GM12801 (cell line): Measurements from ENCODE around the gene FCHSD2.

Experiments
- TF ChIP-seq, protein P1 (sequence below): IDR thresholded peaks from one replicate; pipeline ENCODE4 v1.5.1; 2011; ENCODE audit warnings: control low read depth; ENCODE audit not compliant: insufficient read length; ENCODE audit errors: extremely low read depth

FCHSD2 gene

DNA sequence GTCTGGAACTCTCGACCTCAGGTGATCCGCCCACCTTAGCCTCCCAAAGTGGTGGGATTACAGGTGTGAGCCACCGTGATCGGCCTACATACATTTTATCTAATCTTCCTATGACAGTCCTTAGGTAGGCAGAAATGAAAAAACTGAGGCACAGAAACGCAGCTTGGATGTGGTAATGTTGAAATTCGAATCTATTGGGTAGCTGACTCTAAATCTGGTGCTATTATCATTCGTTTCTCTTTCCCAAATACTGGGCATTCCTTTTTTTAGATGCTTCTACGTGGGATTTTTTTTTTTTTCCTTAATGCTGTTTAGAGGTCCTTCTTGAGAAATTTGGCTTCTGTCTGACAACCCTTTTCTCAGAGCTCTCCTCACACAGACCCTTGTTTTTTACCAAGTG, 41.5 kb downstream of the FCHSD2 start:
- TF ChIP-seq, protein P1, sequence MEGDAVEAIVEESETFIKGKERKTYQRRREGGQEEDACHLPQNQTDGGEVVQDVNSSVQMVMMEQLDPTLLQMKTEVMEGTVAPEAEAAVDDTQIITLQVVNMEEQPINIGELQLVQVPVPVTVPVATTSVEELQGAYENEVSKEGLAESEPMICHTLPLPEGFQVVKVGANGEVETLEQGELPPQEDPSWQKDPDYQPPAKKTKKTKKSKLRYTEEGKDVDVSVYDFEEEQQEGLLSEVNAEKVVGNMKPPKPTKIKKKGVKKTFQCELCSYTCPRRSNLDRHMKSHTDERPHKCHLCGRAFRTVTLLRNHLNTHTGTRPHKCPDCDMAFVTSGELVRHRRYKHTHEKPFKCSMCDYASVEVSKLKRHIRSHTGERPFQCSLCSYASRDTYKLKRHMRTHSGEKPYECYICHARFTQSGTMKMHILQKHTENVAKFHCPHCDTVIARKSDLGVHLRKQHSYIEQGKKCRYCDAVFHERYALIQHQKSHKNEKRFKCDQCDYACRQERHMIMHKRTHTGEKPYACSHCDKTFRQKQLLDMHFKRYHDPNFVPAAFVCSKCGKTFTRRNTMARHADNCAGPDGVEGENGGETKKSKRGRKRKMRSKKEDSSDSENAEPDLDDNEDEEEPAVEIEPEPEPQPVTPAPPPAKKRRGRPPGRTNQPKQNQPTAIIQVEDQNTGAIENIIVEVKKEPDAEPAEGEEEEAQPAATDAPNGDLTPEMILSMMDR, result no peak

DNA sequence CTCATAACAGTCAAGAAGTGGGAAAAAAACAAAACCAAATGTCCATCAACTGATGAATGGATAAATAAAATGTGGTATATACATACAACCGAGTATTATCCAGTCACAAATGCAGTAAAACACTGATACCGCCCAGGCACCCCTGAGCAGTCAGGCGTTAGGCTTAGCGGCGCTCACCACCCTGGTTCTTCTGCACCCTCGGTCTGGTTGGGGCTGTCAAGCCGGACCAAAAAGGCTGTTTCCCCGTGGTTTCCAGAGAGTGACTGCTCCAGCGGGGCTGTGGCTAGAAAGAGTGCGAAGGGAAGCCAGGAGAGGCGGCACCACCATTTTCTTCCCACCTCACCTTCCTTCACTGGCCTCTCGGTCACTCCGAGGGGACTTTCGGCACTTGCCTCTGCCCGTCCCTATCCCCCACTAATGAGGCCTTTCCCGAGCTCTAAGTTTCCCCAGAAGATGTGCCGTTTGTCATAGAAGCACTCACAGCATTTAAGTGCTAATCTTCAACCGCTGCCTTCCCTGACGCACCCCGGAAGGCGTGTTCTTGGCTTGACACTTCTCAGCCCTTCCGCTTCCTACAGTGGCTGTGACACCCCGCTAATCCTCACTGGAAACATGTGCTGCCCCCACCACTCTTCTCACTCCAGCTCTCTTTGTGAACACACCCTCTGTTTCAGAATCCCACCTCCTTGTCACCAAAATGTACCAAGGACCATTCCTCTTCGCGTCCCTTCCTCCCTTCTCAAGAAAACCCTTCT, 42.4 kb downstream of the FCHSD2 start:
- TF ChIP-seq, protein P1, result no peak

DNA sequence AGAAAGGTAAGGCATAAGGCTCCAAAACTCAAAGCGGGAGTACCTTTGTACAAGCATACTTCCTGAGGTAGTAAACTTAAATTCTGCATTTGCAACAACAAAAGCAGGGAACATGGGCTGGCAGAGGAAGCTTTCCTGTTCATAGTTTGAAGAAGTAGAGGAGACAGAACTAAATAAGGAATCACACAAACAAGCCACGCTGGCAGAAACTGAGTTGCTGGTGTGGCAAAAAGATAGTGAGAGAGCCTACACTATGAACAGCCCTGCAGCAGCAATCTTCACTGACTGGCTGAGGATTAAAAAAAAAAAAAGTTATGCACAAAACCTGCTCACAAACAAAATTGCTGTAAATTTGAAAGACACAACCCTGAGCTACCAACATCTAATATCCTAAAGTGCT, 46.5 kb downstream of the FCHSD2 start:
- TF ChIP-seq, protein P1, result no peak

- TF ChIP-seq, protein P1, result no peak
Observed at GRCh38 chr11:73091521-73092305, 50.4 kb downstream of the FCHSD2 start.

DNA sequence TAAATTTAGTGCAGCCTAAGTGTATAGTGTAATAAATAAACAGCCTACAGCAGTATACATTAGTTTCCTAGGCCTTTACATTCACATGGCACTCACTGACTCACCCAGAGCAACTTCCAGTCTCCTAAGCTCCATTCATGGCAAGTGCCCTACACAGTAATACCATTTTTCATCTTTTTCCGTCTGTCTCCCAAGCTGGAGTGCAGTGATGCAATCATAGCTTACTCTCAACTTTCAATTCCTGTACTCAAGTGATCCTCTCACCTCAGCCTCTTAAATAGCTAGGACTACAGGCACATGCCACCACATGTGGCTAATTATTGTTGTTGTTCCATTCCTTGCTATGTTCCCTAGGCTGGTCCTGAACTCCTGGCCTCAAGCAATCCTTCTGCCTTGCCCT, 54.4 kb downstream of the FCHSD2 start:
- TF ChIP-seq, protein P1, result no peak

DNA sequence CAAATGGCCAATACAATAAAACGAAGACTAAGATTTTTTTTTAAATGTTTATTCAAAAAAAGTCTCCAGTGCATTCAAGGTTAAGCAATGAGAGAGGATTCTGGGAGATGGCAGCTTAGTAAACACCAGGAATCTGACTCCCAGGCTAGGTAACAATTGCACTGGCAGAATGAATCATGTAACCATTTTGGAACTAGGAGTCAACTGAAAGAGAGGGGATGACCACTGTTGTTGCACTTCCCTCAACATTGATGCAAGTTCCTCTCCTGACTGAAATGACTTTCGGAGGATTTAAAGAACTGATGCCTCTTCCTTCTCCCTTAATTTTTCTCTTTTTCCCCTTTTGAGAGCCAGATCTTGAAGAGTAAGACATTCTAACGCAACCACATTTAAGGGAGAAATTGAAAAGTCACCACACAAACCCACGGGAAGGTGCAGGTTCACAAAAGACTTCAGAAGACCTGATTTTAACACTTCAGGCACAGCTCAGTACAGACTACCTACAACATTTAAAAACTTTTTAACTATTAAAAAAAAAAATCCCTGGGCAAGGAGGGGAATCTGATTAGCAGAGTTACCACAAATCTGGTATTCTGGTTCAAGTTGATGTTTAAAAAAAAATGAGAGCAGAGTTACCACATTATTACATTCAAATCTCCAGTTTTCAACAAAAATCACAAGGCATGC, 56.8 kb downstream of the FCHSD2 start:
- TF ChIP-seq, protein P1, result no peak

GRCh38 chr11:73078631-73079030, 63.5 kb downstream of the FCHSD2 start:
- TF ChIP-seq, protein P1, result no peak
